Measurements from ENCODE around the gene FRY.

The FRY gene

DNA sequence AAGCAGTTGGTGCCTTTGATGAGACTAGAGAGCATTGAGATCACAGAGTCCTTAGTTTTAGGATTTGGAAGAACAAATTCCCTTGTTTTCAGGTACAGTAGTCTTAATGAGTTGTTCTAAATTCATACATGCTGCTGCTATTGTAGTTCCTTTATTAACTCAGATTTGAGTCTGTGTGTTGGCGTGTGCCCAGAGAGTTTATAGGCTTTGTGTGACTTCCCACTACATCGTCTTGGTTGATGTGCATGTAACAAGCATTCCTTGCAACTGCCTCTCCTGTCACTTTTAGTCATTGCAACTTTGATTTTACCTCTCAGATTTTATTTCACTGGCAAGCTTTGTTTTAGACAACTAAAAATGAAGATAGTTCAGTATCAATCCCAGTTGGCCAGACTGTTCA, 148.1 kb downstream of the FRY start:
- no peak for DNase-seq

- no peak for DNase-seq
Measured at GRCh38 chr13:32187651-32188050, 156.1 kb downstream of the FRY start.

DNA sequence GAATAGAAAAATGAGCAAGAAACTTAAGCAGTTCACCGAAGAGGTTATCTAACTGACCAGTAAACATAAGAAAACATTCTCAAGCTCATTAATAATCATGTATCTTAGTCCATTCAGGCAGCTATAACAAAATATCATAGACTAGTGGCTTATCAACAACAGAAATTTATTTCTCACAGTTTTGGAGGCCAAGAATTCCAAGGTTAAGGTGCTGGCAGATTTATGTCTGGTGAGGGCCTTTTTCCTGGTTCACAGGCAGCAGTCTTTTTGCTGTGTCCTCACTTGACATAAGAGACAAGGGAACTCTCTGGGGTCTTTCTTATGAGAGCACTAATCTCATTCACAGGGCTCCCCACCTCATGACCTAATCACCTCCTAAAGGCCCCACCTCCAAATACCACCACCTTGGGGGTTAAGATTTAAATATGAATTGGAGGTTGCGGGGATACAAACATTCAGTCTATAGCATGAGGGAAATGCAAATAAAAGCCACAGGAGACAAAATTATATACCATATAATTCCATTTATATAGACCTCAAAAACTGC, 160.0 kb downstream of the FRY start:
- DNase-seq: no peak

DNA sequence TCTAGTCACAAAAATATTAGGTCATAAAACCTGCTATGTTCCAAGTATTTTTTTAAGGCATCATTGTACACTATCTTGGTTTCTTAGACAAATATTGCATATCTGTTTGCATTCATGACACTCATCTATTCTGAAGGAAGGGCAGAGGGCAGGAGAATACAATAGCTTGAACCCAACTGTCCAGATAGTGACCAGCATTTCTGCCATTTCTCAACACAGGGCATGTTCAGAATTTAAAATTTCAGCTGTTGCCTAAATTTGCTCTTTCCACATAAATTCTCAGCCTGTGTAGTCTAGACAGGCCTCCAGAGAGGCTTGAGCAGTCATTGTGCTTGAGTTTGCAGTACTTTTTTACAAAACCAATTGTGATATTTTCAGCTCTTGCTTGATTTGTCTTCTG, 164.1 kb downstream of the FRY start:
- DNase-seq: no peak

DNA sequence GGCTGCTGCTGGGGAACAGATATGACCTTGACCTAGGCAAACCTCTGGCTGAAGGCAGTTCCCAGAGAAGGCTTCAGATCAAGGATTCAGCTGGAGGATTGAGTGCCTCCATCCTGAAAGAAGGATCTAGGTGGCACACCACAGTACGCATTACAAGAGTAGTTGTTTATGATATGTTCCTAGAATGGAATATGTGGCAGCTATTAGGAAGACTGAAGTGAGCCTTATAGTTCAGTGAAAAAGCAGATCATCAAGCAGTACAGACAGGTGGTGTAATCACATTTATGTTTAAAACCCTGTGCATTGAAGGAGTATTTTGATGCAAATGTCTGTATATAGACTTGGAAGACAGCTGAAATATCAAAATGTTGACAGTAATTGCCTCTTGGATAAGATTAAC, 167.6 kb downstream of the FRY start:
- DNase-seq: no peak

GRCh38 chr13:32200741-32201140, 169.2 kb downstream of the FRY start:
- DNase-seq: no peak

GRCh38 chr13:32201809-32202208, 170.2 kb downstream of the FRY start:
- no peak for DNase-seq

DNA sequence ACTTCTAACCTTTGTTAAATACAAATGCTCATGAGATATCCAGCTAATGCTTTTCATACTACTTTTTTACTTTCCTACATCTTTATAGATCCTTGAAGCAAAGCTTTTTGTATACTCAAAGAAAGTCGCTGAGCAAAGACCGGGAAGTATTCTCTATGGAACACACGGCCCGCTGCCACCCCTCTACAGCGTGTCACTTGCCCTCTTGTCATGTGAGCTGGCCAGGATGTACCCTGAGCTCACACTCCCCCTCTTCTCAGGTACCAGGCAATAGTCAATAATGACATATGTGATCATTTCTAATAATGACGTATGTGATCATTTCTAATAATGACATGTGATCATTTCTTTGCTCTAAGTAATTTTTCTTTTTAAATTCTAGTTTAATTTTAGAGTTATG, 170.7 kb downstream of the FRY start:
- no peak for DNase-seq

GRCh38 chr13:32203221-32203620, 171.6 kb downstream of the FRY start:
- DNase-seq: no peak

- no peak for DNase-seq
Measured at GRCh38 chr13:32203736-32204135, 172.2 kb downstream of the FRY start.

- DNase-seq: no peak
Measured at GRCh38 chr13:32205431-32206096, 174.0 kb downstream of the FRY start.

GRCh38 chr13:32206097-32206740, 174.6 kb downstream of the FRY start:
- DNase-seq: no peak

GRCh38 chr13:32208860-32209259, 177.3 kb downstream of the FRY start:
- no peak for DNase-seq

- DNase-seq: peak; percentile 22
Measured at GRCh38 chr13:32209652-32210051, 178.1 kb downstream of the FRY start.

DNA sequence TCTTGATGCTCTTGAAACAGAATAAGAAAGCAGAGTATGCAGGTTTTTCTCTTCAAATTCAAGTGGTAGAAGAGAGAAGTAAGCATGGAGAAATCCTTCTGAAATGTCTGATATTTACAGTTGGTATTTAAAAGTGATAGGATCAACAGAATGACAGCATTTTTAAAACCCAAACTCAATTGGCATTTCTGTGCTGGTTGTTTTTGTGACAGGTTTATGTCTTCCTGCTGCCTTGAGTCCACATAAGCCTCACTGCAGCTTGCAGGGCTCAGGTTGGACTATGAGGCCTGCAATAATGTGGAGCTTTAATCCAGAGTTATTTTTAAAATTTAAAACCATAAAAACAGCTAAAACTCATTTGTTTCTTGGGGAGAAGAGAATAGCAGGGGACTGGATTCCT, 178.5 kb downstream of the FRY start:
- no peak for DNase-seq

DNA sequence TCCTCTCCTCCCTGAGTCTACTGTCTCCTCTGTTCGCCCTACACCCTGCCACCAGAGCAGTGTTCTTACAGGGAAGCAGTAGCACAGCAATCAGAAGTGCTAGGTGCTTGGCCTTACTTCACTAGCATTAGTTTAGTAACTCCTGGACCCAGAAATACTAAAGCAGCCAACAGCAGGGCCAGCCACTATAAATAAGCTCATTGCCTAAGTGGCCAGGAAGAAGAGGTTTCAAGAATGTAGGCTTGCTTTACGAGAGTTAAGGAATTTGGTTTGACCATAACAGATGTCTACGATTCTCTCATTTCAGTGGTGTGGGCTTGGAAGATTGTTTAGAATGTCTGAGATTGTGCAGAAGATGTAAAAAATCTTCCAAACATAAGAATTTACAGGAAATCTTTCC, 180.2 kb downstream of the FRY start:
- DNase-seq: no peak

- no peak for DNase-seq
Measured at GRCh38 chr13:32212421-32212820, 180.8 kb downstream of the FRY start.

DNA sequence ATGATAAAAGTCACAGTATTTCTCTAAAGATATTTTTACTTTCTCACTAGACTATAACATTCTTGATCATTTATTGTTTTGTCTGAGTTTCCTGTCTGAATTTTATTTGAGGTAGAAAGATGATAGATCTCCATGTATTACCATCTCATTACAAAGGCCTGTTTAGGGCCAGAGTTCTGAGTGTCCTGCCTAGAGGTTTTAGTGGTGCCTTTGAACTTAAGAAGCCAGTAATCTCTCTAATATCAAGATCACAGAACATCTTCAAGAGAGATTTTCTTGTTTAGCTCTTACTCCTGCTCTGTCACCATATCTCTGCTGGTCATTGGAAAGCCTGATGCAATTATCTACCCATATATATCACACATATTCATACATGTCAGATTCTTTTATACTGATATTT, 182.1 kb downstream of the FRY start:
- DNase-seq: no peak

DNA sequence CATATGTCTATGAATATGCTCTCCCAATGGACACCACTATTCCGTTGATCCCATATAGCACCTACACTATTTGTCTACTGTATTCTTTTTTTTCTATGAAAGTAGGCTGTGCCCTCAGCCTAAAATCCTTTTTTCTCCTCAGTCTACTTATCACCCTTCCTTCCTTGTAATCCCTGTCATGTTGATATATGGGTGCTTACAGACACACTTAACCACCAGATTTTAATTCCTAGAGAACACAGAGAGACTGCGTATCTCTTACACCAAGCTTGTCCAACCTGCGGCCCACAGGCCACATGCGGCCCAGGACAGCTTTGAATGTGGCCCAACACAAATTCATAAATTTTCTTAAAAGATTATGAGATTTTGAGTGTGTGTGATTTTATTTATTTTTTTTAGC, 182.5 kb downstream of the FRY start:
- no peak for DNase-seq

DNA sequence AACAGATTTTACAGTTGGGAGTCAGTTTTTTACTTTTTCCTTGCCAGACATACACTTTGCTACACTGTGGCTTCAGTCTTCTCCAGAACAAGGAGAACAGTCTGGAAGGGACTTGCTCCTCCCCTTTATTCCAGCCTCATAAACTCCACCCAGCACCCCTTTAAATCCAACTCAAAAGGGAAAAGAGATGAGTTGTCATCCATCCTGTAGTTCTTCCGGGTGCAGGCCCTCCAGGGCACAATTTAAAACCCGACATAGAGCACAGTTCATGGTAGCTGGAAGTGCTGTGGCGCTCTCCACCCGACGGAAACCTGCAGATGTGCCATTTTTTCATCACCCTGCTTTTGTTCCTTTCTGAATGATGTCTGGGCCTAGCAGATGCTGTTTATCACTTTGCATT, 184.7 kb downstream of the FRY start:
- no peak for DNase-seq

DNA sequence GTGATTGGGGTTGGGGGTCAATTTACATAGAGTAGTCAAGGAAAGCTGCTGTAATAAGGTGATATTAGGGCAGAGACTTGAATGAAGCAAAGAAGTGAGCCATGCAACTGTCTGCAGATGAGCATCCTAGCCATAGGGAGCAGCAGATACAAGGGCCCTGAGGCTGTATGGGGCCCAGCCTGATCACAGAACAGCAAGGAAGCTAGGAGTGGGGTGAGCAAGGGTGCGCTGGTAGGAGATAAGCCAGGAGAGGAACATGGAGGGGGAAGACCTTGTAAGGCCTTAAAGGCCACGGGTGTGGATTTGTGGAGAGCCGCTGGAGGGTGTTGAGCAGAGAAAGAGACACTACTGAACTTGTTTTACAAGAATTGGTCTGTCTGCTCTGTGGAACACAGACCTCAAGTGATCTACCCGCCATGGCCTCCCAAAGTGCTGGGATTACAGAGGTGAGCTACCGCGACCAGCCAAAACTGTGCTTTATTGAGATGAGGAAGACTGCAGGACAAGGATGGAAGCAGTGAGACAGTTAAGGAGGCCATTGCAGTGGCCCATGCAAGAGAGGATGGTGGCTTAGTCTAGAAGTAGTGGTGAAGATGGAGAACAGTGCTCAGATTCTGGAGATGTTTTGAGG, 190.6 kb downstream of the FRY start:
- no peak for DNase-seq

- no peak for DNase-seq
Measured at GRCh38 chr13:32224916-32225315, 193.3 kb downstream of the FRY start.

DNA sequence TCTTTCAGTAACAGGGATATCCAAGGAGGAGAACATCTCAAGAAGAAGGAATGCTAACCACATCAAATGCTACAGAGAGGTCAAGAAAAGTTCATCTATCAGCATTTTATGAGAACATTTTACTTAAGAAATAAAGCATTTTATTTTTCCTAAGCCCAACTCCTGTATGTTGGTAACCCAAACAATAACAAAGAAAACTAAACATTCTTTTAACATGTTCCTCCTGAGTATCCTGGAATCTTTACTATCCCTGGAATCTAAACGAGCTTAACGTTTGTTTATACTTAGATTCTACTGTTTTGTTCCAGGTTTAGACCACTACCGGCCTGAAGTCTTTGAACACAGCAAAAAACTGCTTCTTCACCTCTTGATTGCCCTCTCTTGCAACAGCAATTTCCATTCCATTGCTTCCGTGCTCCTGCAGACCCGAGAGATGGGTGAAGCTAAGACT, 193.9 kb downstream of the FRY start:
- no peak for DNase-seq

- no peak for DNase-seq
Measured at GRCh38 chr13:32228330-32229041, 196.9 kb downstream of the FRY start.

Measured in inflammatory macrophage treated with lipopolysaccharide for 4 hours (primary cell).